ENCODE measurements around the gene CLDN10.
"Not testable (repeated sequence)": the region's sequence is repeated elsewhere in the genome, so short reads cannot be mapped to it uniquely, and the experiment has no call there.

The CLDN10 gene

GRCh38 chr13:95541308-95541707, 11.2 kb upstream of the CLDN10 start:
- DNase-seq (ENCODE audit: low read depth in 2 of 2), result no peak

GRCh38 chr13:95541911-95542474, 10.5 kb upstream of the CLDN10 start:
- no peak for DNase-seq (ENCODE audit: low read depth in 2 of 2)

- DNase-seq (ENCODE audit: low read depth in 2 of 2), result no peak
These were observed 8.2 kb upstream of the CLDN10 start for GRCh38 chr13:95544293-95544692.

GRCh38 chr13:95546919-95547318, 5.6 kb upstream of the CLDN10 start:
- no peak for DNase-seq (ENCODE audit: low read depth in 2 of 2)

- DNase-seq (ENCODE audit: low read depth in 2 of 2), result no peak
These were observed 4.9 kb upstream of the CLDN10 start for GRCh38 chr13:95547531-95548167.

- no peak for DNase-seq (ENCODE audit: low read depth in 2 of 2)
These were observed 347 bp upstream of the CLDN10 start for GRCh38 chr13:95552208-95552538.

GRCh38 chr13:95553581-95554385, 1.3 kb downstream of the CLDN10 start:
- DNase-seq (ENCODE audit: low read depth in 2 of 2), result no peak

- no peak for DNase-seq (ENCODE audit: low read depth in 2 of 2)
These were observed 4.5 kb downstream of the CLDN10 start for GRCh38 chr13:95557013-95557412.

GRCh38 chr13:95559100-95559499, 6.6 kb downstream of the CLDN10 start:
- no peak for DNase-seq (ENCODE audit: low read depth in 2 of 2)

- no peak for DNase-seq (ENCODE audit: low read depth in 2 of 2)
These were observed 7.9 kb downstream of the CLDN10 start for GRCh38 chr13:95560387-95560786.

- DNase-seq (ENCODE audit: low read depth in 2 of 2), result no peak
These were observed 11.6 kb downstream of the CLDN10 start for GRCh38 chr13:95564091-95564490.

GRCh38 chr13:95564733-95565291, 12.3 kb downstream of the CLDN10 start:
- no peak for DNase-seq (ENCODE audit: low read depth in 2 of 2)

- not testable (repeated sequence) for DNase-seq (ENCODE audit: low read depth in 2 of 2)
These were observed 13.2 kb downstream of the CLDN10 start for GRCh38 chr13:95565758-95566157.

- DNase-seq (ENCODE audit: low read depth in 2 of 2), result no peak
These were observed 15.6 kb downstream of the CLDN10 start for GRCh38 chr13:95568131-95568530.

GRCh38 chr13:95570016-95570415, 17.5 kb downstream of the CLDN10 start:
- DNase-seq (ENCODE audit: low read depth in 2 of 2), result no peak

- DNase-seq (ENCODE audit: low read depth in 2 of 2), result no peak
These were observed 19.4 kb downstream of the CLDN10 start for GRCh38 chr13:95571941-95572340.

GRCh38 chr13:95573221-95573620, 20.7 kb downstream of the CLDN10 start:
- DNase-seq (ENCODE audit: low read depth in 2 of 2), result no peak

GRCh38 chr13:95579303-95579702, 26.8 kb downstream of the CLDN10 start:
- no peak for DNase-seq (ENCODE audit: low read depth in 2 of 2)

GRCh38 chr13:95585867-95586266, 33.3 kb downstream of the CLDN10 start:
- no peak for DNase-seq (ENCODE audit: low read depth in 2 of 2)

GRCh38 chr13:95588134-95588533, 35.6 kb downstream of the CLDN10 start:
- DNase-seq (ENCODE audit: low read depth in 2 of 2), result no peak

- no peak for DNase-seq (ENCODE audit: low read depth in 2 of 2)
These were observed 36.2 kb downstream of the CLDN10 start for GRCh38 chr13:95588721-95589120.

GRCh38 chr13:95593462-95593861, 40.9 kb downstream of the CLDN10 start:
- DNase-seq (ENCODE audit: low read depth in 2 of 2), result no peak

GRCh38 chr13:95596701-95597100, 44.2 kb downstream of the CLDN10 start:
- no peak for DNase-seq (ENCODE audit: low read depth in 2 of 2)

Data from stimulated activated CD8-positive, alpha-beta memory T cell treated with anti-CD3 and anti-CD28 coated beads, Interleukin-15, amount 100 ng/mL, for 4 hours (primary cell).